Measurements from ENCODE around the gene ADAT3.

- TF ChIP-seq, protein P1, sequence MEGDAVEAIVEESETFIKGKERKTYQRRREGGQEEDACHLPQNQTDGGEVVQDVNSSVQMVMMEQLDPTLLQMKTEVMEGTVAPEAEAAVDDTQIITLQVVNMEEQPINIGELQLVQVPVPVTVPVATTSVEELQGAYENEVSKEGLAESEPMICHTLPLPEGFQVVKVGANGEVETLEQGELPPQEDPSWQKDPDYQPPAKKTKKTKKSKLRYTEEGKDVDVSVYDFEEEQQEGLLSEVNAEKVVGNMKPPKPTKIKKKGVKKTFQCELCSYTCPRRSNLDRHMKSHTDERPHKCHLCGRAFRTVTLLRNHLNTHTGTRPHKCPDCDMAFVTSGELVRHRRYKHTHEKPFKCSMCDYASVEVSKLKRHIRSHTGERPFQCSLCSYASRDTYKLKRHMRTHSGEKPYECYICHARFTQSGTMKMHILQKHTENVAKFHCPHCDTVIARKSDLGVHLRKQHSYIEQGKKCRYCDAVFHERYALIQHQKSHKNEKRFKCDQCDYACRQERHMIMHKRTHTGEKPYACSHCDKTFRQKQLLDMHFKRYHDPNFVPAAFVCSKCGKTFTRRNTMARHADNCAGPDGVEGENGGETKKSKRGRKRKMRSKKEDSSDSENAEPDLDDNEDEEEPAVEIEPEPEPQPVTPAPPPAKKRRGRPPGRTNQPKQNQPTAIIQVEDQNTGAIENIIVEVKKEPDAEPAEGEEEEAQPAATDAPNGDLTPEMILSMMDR (conservative IDR thresholded peaks at IDR 0.05; ENCODE audit: low read depth, low read length): no peak
- TF ChIP-seq RFX5 (IDR thresholded peaks at IDR 0.05; ENCODE audit: low read depth, low read length) (no peak), POLR2A (IDR thresholded peaks at IDR 0.05; ENCODE audit: low read depth, low read length) (no peak), CHD1 (IDR thresholded peaks at IDR 0.05; ENCODE audit: low read depth, low read length) (no peak), RAD21 (IDR thresholded peaks at IDR 0.05; ENCODE audit: low read length) (no peak), RCOR1 (IDR thresholded peaks at IDR 0.05; ENCODE audit: insufficient replicate concordance, low read length) (no peak), SMC3 (IDR thresholded peaks at IDR 0.05; ENCODE audit: low read depth, low read length) (no peak), CEBPB (IDR thresholded peaks at IDR 0.05; ENCODE audit: low read depth, low read length) (no peak), MXI1 (IDR thresholded peaks at IDR 0.05; ENCODE audit: borderline replicate concordance, low read depth, low read length) (no peak), BHLHE40 (IDR thresholded peaks at IDR 0.05; ENCODE audit: low read depth, low read length) (no peak)
- TF ChIP-seq, protein P2, sequence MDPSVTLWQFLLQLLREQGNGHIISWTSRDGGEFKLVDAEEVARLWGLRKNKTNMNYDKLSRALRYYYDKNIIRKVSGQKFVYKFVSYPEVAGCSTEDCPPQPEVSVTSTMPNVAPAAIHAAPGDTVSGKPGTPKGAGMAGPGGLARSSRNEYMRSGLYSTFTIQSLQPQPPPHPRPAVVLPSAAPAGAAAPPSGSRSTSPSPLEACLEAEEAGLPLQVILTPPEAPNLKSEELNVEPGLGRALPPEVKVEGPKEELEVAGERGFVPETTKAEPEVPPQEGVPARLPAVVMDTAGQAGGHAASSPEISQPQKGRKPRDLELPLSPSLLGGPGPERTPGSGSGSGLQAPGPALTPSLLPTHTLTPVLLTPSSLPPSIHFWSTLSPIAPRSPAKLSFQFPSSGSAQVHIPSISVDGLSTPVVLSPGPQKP (IDR thresholded peaks at IDR 0.05; ENCODE audit: borderline replicate concordance, low read depth, low read length): no peak
Measured at GRCh38 chr19:1906985-1907562, 1.9 kb downstream of the ADAT3 start.

Data from IMR-90 (cell line).